ENCODE data around the gene ANK3.

- TF ChIP-seq CTCF (IDR thresholded peaks at IDR 0.05) (no peak), POLR2A (IDR thresholded peaks at IDR 0.05) (no peak)
Observed at GRCh38 chr10:60040014-60040662, 349.5 kb downstream of the ANK3 start.
